HG03039 (cell line): ENCODE measurements around the gene DKK1.
"Not testable (repeated sequence)": the region's sequence is repeated elsewhere in the genome, so short reads cannot be mapped to it uniquely, and the experiment has no call there.

Source experiments
- ATAC-seq: cut with Tn5 transposase; IDR thresholded peaks from one replicate; pipeline ENCODE4 v1.9.1; 2021; ENCODE audit warnings: mild to moderate bottlenecking, moderate library complexity; ENCODE audit not compliant: unreplicated experiment

Gene DKK1

GRCh38 chr10:52365547-52366432, 51.7 kb downstream of the DKK1 start:
- not testable (repeated sequence) for ATAC-seq
